ENCODE results near the gene EXPH5. TPM values are rescaled to one million over a fixed set of nuclear protein-coding genes. Genes with fewer than 3 reads are reported as not detected.
"Not testable (repeated sequence)": the region's sequence is repeated elsewhere in the genome, so short reads cannot be mapped to it uniquely, and the experiment has no call there.

The EXPH5 gene
- polyA plus RNA-seq, 1 donor: 1.1 TPM

- no peak for DNase-seq
- Histone ChIP-seq H3K27ac (ENCODE audit: low read length) (no peak overlapping the region), H3K4me3 (ENCODE audit: low read length) (no peak overlapping the region), H3K4me1 (ENCODE audit: control insufficient read depth, insufficient read depth, low read length) (no peaks in the 10 kb centered on the region), H3K27me3 (ENCODE audit: control insufficient read depth, insufficient read depth, low read length) (peaks cover 1% of the 10 kb centered on the region), H3K9me3 (ENCODE audit: control insufficient read depth, low read depth, low read length) (no peaks in the 10 kb centered on the region), H3K36me3 (ENCODE audit: control insufficient read depth, insufficient read depth, low read length) (no peaks in the 10 kb centered on the region)
- WGBS (ENCODE audit: insufficient coverage, low lambda C conversion rate): no CpG with 5 or more reads among the region's 4 CpGs
These were observed 6.5 kb downstream of the EXPH5 start for GRCh38 chr11:108587109-108587508.

GRCh38 chr11:108586600-108586999 lies 7.0 kb downstream of the EXPH5 start:
- no peaks in the 10 kb centered on the region for H3K27me3 ChIP-seq (ENCODE audit: control insufficient read depth, insufficient read depth, low read length)
- WGBS (ENCODE audit: insufficient coverage, low lambda C conversion rate): no CpG with 5 or more reads among the region's 3 CpGs
- DNase-seq: no peak
- H3K4me1 ChIP-seq (ENCODE audit: control insufficient read depth, insufficient read depth, low read length): no peaks in the 10 kb centered on the region
- H3K4me3 ChIP-seq (ENCODE audit: low read length): no peak overlapping the region
- H3K9me3 ChIP-seq (ENCODE audit: control insufficient read depth, low read depth, low read length): no peaks in the 10 kb centered on the region
- H3K27ac ChIP-seq (ENCODE audit: low read length): no peak overlapping the region
- H3K36me3 ChIP-seq (ENCODE audit: control insufficient read depth, insufficient read depth, low read length): no peaks in the 10 kb centered on the region

DNA sequence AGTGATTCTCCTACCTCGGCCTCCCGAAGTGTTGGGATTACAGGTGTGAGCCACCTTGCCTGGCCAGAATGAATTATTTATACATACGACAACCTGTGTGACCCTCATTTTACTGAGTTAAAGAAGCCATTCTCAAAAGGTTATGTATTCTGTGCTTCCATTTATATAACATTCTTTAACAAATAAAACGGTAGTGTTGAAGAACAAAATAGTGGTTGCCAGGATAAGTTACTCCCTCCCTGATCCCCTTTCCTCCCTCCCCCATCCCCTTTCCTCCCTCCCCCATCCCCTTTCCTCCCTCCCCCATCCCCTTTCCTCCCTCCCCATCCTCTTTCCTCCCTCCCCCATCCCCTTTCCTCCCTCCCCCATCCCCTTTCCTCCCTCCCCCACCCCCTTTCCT lies 7.4 kb downstream of the EXPH5 start:
- not testable (repeated sequence) for H3K9me3 ChIP-seq (ENCODE audit: control insufficient read depth, low read depth, low read length); DNase-seq; H3K27me3 ChIP-seq (ENCODE audit: control insufficient read depth, insufficient read depth, low read length); H3K4me3 ChIP-seq (ENCODE audit: low read length); H3K36me3 ChIP-seq (ENCODE audit: control insufficient read depth, insufficient read depth, low read length); H3K27ac ChIP-seq (ENCODE audit: low read length); H3K4me1 ChIP-seq (ENCODE audit: control insufficient read depth, insufficient read depth, low read length)
- WGBS (ENCODE audit: insufficient coverage, low lambda C conversion rate): no CpG with 5 or more reads among the region's 4 CpGs

GRCh38 chr11:108584973-108585372 lies 8.6 kb downstream of the EXPH5 start:
- Histone ChIP-seq H3K27me3 (ENCODE audit: control insufficient read depth, insufficient read depth, low read length) (no peaks in the 10 kb centered on the region), H3K4me1 (ENCODE audit: control insufficient read depth, insufficient read depth, low read length) (no peaks in the 10 kb centered on the region), H3K27ac (ENCODE audit: low read length) (no peak overlapping the region), H3K4me3 (ENCODE audit: low read length) (no peak overlapping the region), H3K36me3 (ENCODE audit: control insufficient read depth, insufficient read depth, low read length) (no peaks in the 10 kb centered on the region), H3K9me3 (ENCODE audit: control insufficient read depth, low read depth, low read length) (no peaks in the 10 kb centered on the region)
- DNase-seq: no peak

DNA sequence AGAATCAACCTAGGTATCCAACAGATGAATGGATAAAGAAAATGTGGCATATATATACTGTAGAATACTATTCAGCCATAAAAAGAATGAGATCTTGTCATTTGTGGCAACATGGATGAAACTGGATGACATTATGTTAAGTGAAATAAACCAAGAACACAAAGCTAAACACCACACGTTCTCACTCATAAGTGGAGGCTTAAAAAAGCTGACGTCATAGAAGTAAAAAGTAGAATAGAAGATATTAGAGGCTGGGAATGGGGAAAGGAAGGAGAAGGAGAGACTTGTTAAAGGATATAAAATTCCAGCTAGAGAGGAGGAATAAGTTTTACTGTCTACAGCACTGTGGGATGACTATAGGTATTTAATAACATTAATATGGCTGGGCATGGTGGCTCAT lies 12.9 kb downstream of the EXPH5 start:
- 100% methylated on average over 2 of the region's 2 CpGs for WGBS (ENCODE audit: insufficient coverage, low lambda C conversion rate)
- Histone ChIP-seq H3K9me3 (ENCODE audit: control insufficient read depth, low read depth, low read length) (no peaks in the 10 kb centered on the region), H3K36me3 (ENCODE audit: control insufficient read depth, insufficient read depth, low read length) (no peaks in the 10 kb centered on the region), H3K4me3 (ENCODE audit: low read length) (no peak overlapping the region), H3K4me1 (ENCODE audit: control insufficient read depth, insufficient read depth, low read length) (no peaks in the 10 kb centered on the region), H3K27me3 (ENCODE audit: control insufficient read depth, insufficient read depth, low read length) (no peaks in the 10 kb centered on the region), H3K27ac (ENCODE audit: low read length) (no peak overlapping the region)
- no peak for DNase-seq

DNA sequence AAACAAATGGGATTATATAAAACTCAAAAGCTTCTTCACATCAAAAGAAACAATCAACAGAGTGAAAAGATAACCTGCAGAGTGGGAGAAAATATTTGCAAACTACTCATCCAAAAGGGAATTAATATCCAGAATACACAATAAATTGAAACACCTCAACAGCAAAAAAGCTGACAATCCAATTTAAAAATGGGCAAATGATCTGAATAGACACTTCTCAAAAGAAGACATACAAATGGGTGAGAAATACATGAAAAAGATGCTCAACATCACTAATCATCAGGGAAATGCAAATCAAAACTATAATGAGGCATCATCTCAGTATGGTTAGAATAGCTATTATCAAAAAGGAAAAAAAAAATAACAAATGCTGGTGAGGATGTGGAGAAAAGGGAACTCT lies 13.5 kb downstream of the EXPH5 start:
- Histone ChIP-seq H3K4me3 (ENCODE audit: low read length) (no peak overlapping the region), H3K36me3 (ENCODE audit: control insufficient read depth, insufficient read depth, low read length) (no peaks in the 10 kb centered on the region), H3K27me3 (ENCODE audit: control insufficient read depth, insufficient read depth, low read length) (no peaks in the 10 kb centered on the region), H3K27ac (ENCODE audit: low read length) (no peak overlapping the region), H3K4me1 (ENCODE audit: control insufficient read depth, insufficient read depth, low read length) (no peaks in the 10 kb centered on the region), H3K9me3 (ENCODE audit: control insufficient read depth, low read depth, low read length) (no peaks in the 10 kb centered on the region)
- DNase-seq: no peak

- 88% methylated on average over 1 of the region's 1 CpG for WGBS (ENCODE audit: insufficient coverage, low lambda C conversion rate)
These were observed 17.0 kb downstream of the EXPH5 start for GRCh38 chr11:108576523-108576922.

DNA sequence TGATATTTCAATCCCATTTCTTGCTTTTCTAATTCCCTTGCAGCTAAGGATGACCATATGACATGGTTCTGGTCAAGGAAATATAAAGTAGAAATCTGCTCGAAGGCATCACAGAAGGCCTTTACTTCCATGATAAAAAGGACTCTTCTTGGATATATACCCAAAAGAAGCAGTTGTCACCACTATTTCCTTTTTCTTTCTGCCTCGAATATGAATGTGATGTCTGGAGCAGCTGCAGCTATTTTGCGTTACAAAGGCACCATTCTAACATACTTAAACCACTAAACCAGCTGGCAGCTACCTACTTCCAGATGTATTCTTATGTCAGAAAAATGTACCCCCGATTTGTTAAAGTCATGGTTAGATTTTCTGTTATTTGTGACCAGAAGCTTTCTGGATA lies 18.9 kb downstream of the EXPH5 start:
- Histone ChIP-seq H3K36me3 (ENCODE audit: control insufficient read depth, insufficient read depth, low read length) (no peaks in the 10 kb centered on the region), H3K27ac (ENCODE audit: low read length) (no peak overlapping the region), H3K27me3 (ENCODE audit: control insufficient read depth, insufficient read depth, low read length) (no peaks in the 10 kb centered on the region), H3K4me1 (ENCODE audit: control insufficient read depth, insufficient read depth, low read length) (no peaks in the 10 kb centered on the region), H3K9me3 (ENCODE audit: control insufficient read depth, low read depth, low read length) (no peaks in the 10 kb centered on the region), H3K4me3 (ENCODE audit: low read length) (no peak overlapping the region)
- no peak for DNase-seq
- WGBS (ENCODE audit: insufficient coverage, low lambda C conversion rate): no CpG with 5 or more reads among the region's 4 CpGs

More at GRCh38 chr11:108576523-108576922, 17.0 kb downstream of the EXPH5 start:
- Histone ChIP-seq H3K36me3 (ENCODE audit: control insufficient read depth, insufficient read depth, low read length) (no peaks in the 10 kb centered on the region), H3K27ac (ENCODE audit: low read length) (no peak overlapping the region), H3K9me3 (ENCODE audit: control insufficient read depth, low read depth, low read length) (no peaks in the 10 kb centered on the region), H3K27me3 (ENCODE audit: control insufficient read depth, insufficient read depth, low read length) (no peaks in the 10 kb centered on the region), H3K4me1 (ENCODE audit: control insufficient read depth, insufficient read depth, low read length) (no peaks in the 10 kb centered on the region), H3K4me3 (ENCODE audit: low read length) (no peak overlapping the region)
- DNase-seq: no peak

DNA sequence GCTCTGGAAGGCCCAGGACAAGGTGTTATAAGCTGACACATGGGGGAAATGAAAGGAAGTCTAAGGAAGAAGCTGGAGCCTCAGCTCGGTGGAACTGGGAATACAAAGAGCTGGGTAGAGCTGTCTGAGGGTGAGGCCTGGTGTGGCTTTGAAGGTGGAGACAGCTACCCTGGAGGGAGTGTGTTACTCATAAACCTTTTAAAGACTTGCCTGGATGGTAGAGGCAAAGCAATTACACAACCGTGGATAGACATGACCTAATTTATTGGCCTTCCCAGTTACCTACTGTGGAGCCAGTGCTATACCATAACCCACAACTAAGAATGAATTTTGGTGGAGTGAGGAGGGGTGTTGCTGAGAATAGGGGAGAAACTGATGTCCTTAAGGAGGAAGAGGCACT lies 22.6 kb downstream of the EXPH5 start:
- Histone ChIP-seq H3K36me3 (ENCODE audit: control insufficient read depth, insufficient read depth, low read length) (no peaks in the 10 kb centered on the region), H3K27me3 (ENCODE audit: control insufficient read depth, insufficient read depth, low read length) (no peaks in the 10 kb centered on the region), H3K9me3 (ENCODE audit: control insufficient read depth, low read depth, low read length) (no peaks in the 10 kb centered on the region), H3K27ac (ENCODE audit: low read length) (no peak overlapping the region), H3K4me1 (ENCODE audit: control insufficient read depth, insufficient read depth, low read length) (no peaks in the 10 kb centered on the region), H3K4me3 (ENCODE audit: low read length) (no peak overlapping the region)
- 71% methylated on average over 1 of the region's 2 CpGs for WGBS (ENCODE audit: insufficient coverage, low lambda C conversion rate)
- peak in 1 of 2 donors; percentile 13 for DNase-seq

DNA sequence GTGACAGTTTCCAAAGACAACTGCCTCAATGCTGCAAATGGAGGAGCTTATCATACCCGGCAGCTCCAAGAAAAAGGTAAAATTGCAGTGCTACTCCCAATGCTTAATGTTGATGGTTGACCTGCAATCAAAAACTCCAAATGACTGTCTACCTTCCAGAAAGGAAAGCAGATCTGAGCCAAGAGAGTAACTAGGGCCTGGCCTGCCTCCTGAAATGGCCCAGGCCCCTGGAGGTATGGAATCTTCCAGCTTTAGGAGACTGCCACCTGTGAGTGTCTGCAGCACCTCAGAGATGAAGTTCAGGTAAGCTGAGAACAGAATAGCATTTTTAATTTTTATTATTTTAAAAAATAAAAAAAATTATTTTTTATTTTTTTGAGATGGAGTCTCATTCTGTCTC lies 23.7 kb downstream of the EXPH5 start:
- WGBS (ENCODE audit: insufficient coverage, low lambda C conversion rate): no CpG with 5 or more reads among the region's 1 CpG
- Histone ChIP-seq H3K4me1 (ENCODE audit: control insufficient read depth, insufficient read depth, low read length) (no peaks in the 10 kb centered on the region), H3K4me3 (ENCODE audit: low read length) (no peak overlapping the region), H3K36me3 (ENCODE audit: control insufficient read depth, insufficient read depth, low read length) (no peaks in the 10 kb centered on the region), H3K27ac (ENCODE audit: low read length) (no peak overlapping the region), H3K27me3 (ENCODE audit: control insufficient read depth, insufficient read depth, low read length) (no peaks in the 10 kb centered on the region), H3K9me3 (ENCODE audit: control insufficient read depth, low read depth, low read length) (no peaks in the 10 kb centered on the region)
- no peak for DNase-seq

GRCh38 chr11:108568195-108568858 lies 25.2 kb downstream of the EXPH5 start:
- WGBS (ENCODE audit: insufficient coverage, low lambda C conversion rate): 80% methylated on average over 2 of the region's 11 CpGs
- H3K27ac ChIP-seq (ENCODE audit: low read length): no peak overlapping the region
- no peak for DNase-seq
- no peak overlapping the region for H3K4me3 ChIP-seq (ENCODE audit: low read length)
- H3K36me3 ChIP-seq (ENCODE audit: control insufficient read depth, insufficient read depth, low read length): no peaks in the 10 kb centered on the region
- no peaks in the 10 kb centered on the region for H3K9me3 ChIP-seq (ENCODE audit: control insufficient read depth, low read depth, low read length)
- no peaks in the 10 kb centered on the region for H3K27me3 ChIP-seq (ENCODE audit: control insufficient read depth, insufficient read depth, low read length)
- H3K4me1 ChIP-seq (ENCODE audit: control insufficient read depth, insufficient read depth, low read length): no peaks in the 10 kb centered on the region

Data from large intestine (tissue), 3 donors.